Fibroblast of skin of right quadriceps (primary cell): ENCODE results near the gene KLK2.
"Not testable (repeated sequence)": the region's sequence is repeated elsewhere in the genome, so short reads cannot be mapped to it uniquely, and the experiment has no call there.

Experiments
- DNase-seq: peaks from one replicate; pipeline ENCODE4 v3.0.0-alpha.2; 2013

Gene KLK2

GRCh38 chr19:50896089-50896590 is 22.9 kb downstream of the KLK2 start:
- not testable (repeated sequence) for DNase-seq

- DNase-seq: no peak
Observed at GRCh38 chr19:50896591-50897190, 23.5 kb downstream of the KLK2 start.

- no peak for DNase-seq
Observed at GRCh38 chr19:50897191-50897607, 24.0 kb downstream of the KLK2 start.

GRCh38 chr19:50897612-50898011 is 24.4 kb downstream of the KLK2 start:
- no peak for DNase-seq

GRCh38 chr19:50898018-50898417 is 24.8 kb downstream of the KLK2 start:
- no peak for DNase-seq

GRCh38 chr19:50899569-50899968 is 26.3 kb downstream of the KLK2 start:
- DNase-seq: no peak

GRCh38 chr19:50902640-50903039 is 29.4 kb downstream of the KLK2 start:
- no peak for DNase-seq

GRCh38 chr19:50906217-50906616 is 33.0 kb downstream of the KLK2 start:
- no peak for DNase-seq

- DNase-seq: no peak
Observed at GRCh38 chr19:50908336-50908735, 35.1 kb downstream of the KLK2 start.

- DNase-seq: peak; percentile 29
Observed at GRCh38 chr19:50909240-50910070, 36.2 kb downstream of the KLK2 start.

GRCh38 chr19:50910722-50911121 is 37.5 kb downstream of the KLK2 start:
- no peak for DNase-seq

GRCh38 chr19:50911206-50912101 is 38.2 kb downstream of the KLK2 start, which contains the start of gene KLK4:
TSS of gene KLK4 (minus strand) at chr19:50911395. CDS start at chr19:50910738, 657 bp downstream.
- no peak for DNase-seq

- no peak for DNase-seq
Observed at GRCh38 chr19:50912102-50912599, 38.9 kb downstream of the KLK2 start.

- no peak for DNase-seq
Observed at GRCh38 chr19:50912727-50913716, 39.8 kb downstream of the KLK2 start.

GRCh38 chr19:50916069-50916468 is 42.8 kb downstream of the KLK2 start:
- no peak for DNase-seq

GRCh38 chr19:50921426-50922316 is 48.4 kb downstream of the KLK2 start:
- DNase-seq: no peak

GRCh38 chr19:50922317-50922853 is 49.1 kb downstream of the KLK2 start:
- DNase-seq: peak; percentile 64

- no peak for DNase-seq
Observed at GRCh38 chr19:50924586-50924985, 51.3 kb downstream of the KLK2 start.

- no peak for DNase-seq
Observed at GRCh38 chr19:50925734-50926133, 52.5 kb downstream of the KLK2 start.

- DNase-seq: no peak
Observed at GRCh38 chr19:50926144-50926543, 52.9 kb downstream of the KLK2 start.
